ENCODE data around the gene DUSP11. TPM values are rescaled to one million over a fixed set of nuclear protein-coding genes. Genes with fewer than 3 reads are reported as not detected.
A peak's percentile ranks its signal among the peaks of the same experiment; 100 is the strongest.

The DUSP11 gene
- total and polyA plus RNA-seq, 2 of the 13 experiments (the other 11 are each of a cell fraction or from before 2014, with no cell fraction given) = 30.5 to 36.2 TPM

DNA sequence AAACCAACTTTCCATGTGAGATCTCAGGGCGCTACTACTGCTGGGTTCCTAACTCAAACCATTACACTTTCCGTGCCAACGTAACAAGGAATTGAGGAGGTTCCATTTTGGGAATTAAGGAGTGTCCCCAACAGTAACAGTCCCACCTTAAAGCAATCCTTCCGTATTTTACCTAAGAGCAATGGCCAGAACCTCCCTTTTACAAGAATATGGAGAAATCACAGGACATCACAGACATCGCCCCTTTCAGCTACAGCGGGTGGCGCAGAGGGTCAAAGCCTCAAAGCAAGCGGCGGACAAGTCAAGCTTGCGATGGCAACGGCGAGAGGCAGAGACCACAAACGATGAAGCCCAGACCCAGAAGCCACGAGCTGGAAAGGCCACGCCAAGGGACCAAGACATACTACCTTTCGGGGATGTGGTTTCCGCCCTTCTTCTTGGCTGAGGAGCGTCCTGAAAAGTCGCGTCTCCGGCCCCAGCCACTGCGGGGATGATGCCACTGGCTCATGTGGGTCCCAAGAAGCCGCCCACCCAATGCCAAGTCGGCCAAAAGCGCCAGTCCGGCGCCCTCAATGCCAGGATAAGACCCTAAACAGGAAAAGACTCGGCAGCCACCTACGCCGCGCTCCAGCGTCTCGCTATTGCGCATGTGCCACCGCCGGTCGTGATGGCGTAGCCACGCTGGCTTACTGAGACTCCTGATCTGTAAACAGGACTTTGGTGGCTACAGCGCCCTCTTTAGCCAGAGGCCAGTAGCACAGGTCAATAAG is at the start of gene DUSP11 (continued):
- TF ChIP-seq TAF15 (IDR thresholded peaks at IDR 0.05; ENCODE audit: low read depth, low read length, poor library complexity, severe bottlenecking) (peak; percentile 92), PHF8 (CRISPR knock-in tag; IDR thresholded peaks at IDR 0.05) (peak; percentile 98), SP1 (IDR thresholded peaks at IDR 0.05) (no peak), SP1 (CRISPR knock-in tag; IDR thresholded peaks at IDR 0.05) (peak; percentile 15; the same call in 1 of the 2 replicates), SCMH1 (CRISPR knock-in tag; IDR thresholded peaks at IDR 0.05; ENCODE audit: borderline replicate concordance) (no peak), RARG (CRISPR knock-in tag; IDR thresholded peaks at IDR 0.05; ENCODE audit: low read depth) (no peak), ZNF501 (CRISPR knock-in tag; IDR thresholded peaks at IDR 0.05) (peak; percentile 98), MXI1 (IDR thresholded peaks at IDR 0.05; ENCODE audit: borderline replicate concordance, low read depth, low read length) (peak; percentile 86; the same call in 2 of the 3 replicates), ZNF703 (CRISPR knock-in tag; IDR thresholded peaks at IDR 0.05; ENCODE audit: borderline replicate concordance) (no peak), ZNF615 (CRISPR knock-in tag; IDR thresholded peaks at IDR 0.05; ENCODE audit: borderline replicate concordance) (0 out of 2 replicates have a peak, but pooled peaks have one; percentile 73), U2AF2 (IDR thresholded peaks at IDR 0.05; ENCODE audit: low read depth, low read length) (no peak), KDM6A (CRISPR knock-in tag; IDR thresholded peaks at IDR 0.05; ENCODE audit: low read depth) (no peak), REL (CRISPR knock-in tag; conservative IDR thresholded peaks at IDR 0.05) (no peak)
- TF ChIP-seq, protein P1, sequence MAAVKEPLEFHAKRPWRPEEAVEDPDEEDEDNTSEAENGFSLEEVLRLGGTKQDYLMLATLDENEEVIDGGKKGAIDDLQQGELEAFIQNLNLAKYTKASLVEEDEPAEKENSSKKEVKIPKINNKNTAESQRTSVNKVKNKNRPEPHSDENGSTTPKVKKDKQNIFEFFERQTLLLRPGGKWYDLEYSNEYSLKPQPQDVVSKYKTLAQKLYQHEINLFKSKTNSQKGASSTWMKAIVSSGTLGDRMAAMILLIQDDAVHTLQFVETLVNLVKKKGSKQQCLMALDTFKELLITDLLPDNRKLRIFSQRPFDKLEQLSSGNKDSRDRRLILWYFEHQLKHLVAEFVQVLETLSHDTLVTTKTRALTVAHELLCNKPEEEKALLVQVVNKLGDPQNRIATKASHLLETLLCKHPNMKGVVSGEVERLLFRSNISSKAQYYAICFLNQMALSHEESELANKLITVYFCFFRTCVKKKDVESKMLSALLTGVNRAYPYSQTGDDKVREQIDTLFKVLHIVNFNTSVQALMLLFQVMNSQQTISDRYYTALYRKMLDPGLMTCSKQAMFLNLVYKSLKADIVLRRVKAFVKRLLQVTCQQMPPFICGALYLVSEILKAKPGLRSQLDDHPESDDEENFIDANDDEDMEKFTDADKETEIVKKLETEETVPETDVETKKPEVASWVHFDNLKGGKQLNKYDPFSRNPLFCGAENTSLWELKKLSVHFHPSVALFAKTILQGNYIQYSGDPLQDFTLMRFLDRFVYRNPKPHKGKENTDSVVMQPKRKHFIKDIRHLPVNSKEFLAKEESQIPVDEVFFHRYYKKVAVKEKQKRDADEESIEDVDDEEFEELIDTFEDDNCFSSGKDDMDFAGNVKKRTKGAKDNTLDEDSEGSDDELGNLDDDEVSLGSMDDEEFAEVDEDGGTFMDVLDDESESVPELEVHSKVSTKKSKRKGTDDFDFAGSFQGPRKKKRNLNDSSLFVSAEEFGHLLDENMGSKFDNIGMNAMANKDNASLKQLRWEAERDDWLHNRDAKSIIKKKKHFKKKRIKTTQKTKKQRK (IDR thresholded peaks at IDR 0.05; ENCODE audit: low read length) = no peak
- TF ChIP-seq, protein P2, sequence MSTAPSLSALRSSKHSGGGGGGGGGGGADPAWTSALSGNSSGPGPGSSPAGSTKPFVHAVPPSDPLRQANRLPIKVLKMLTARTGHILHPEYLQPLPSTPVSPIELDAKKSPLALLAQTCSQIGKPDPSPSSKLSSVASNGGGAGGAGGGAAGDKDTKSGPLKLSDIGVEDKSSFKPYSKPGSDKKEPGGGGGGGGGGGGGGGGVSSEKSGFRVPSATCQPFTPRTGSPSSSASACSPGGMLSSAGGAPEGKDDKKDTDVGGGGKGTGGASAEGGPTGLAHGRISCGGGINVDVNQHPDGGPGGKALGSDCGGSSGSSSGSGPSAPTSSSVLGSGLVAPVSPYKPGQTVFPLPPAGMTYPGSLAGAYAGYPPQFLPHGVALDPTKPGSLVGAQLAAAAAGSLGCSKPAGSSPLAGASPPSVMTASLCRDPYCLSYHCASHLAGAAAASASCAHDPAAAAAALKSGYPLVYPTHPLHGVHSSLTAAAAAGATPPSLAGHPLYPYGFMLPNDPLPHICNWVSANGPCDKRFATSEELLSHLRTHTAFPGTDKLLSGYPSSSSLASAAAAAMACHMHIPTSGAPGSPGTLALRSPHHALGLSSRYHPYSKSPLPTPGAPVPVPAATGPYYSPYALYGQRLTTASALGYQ (CRISPR knock-in tag; IDR thresholded peaks at IDR 0.05) = 0 out of 2 replicates have a peak, but pooled peaks have one; percentile 72
- TF ChIP-seq, protein P3, sequence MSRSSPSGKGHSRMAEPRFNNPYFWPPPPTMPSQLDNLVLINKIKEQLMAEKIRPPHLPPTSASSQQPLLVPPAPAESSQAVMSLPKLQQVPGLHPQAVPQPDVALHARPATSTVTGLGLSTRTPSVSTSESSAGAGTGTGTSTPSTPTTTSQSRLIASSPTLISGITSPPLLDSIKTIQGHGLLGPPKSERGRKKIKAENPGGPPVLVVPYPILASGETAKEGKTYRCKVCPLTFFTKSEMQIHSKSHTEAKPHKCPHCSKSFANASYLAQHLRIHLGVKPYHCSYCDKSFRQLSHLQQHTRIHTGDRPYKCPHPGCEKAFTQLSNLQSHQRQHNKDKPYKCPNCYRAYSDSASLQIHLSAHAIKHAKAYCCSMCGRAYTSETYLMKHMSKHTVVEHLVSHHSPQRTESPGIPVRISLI (CRISPR knock-in tag; IDR thresholded peaks at IDR 0.05; ENCODE audit: borderline replicate concordance) = no peak
- TF ChIP-seq, protein P4, sequence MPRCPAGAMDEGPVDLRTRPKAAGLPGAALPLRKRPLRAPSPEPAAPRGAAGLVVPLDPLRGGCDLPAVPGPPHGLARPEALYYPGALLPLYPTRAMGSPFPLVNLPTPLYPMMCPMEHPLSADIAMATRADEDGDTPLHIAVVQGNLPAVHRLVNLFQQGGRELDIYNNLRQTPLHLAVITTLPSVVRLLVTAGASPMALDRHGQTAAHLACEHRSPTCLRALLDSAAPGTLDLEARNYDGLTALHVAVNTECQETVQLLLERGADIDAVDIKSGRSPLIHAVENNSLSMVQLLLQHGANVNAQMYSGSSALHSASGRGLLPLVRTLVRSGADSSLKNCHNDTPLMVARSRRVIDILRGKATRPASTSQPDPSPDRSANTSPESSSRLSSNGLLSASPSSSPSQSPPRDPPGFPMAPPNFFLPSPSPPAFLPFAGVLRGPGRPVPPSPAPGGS (CRISPR knock-in tag; IDR thresholded peaks at IDR 0.05) = peak; percentile 59; the same call in 1 of the 2 replicates
- TF ChIP-seq, protein P5, sequence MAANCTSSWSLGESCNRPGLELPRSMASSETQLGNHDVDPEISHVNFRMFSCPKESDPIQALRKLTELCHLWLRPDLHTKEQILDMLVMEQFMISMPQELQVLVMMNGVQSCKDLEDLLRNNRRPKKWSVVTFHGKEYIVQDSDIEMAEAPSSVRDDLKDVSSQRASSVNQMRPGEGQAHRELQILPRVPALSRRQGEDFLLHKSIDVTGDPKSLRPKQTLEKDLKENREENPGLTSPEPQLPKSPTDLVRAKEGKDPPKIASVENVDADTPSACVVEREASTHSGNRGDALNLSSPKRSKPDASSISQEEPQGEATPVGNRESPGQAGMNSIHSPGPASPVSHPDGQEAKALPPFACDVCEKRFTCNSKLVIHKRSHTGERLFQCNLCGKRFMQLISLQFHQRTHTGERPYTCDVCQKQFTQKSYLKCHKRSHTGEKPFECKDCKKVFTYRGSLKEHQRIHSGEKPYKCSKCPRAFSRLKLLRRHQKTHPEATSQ (CRISPR knock-in tag; IDR thresholded peaks at IDR 0.05; ENCODE audit: borderline replicate concordance) = peak; percentile 51; the same call in 1 of the 2 replicates
